IPS DF 4.7 (cell line): ENCODE measurements around the gene DCDC2C.

Experiments
- DNase-seq: peaks from one replicate; pipeline ENCODE4 v3.0.0-alpha.2; 2013; ENCODE audit warnings: low spot score; ENCODE audit errors: extremely low read depth

DCDC2C gene

DNA sequence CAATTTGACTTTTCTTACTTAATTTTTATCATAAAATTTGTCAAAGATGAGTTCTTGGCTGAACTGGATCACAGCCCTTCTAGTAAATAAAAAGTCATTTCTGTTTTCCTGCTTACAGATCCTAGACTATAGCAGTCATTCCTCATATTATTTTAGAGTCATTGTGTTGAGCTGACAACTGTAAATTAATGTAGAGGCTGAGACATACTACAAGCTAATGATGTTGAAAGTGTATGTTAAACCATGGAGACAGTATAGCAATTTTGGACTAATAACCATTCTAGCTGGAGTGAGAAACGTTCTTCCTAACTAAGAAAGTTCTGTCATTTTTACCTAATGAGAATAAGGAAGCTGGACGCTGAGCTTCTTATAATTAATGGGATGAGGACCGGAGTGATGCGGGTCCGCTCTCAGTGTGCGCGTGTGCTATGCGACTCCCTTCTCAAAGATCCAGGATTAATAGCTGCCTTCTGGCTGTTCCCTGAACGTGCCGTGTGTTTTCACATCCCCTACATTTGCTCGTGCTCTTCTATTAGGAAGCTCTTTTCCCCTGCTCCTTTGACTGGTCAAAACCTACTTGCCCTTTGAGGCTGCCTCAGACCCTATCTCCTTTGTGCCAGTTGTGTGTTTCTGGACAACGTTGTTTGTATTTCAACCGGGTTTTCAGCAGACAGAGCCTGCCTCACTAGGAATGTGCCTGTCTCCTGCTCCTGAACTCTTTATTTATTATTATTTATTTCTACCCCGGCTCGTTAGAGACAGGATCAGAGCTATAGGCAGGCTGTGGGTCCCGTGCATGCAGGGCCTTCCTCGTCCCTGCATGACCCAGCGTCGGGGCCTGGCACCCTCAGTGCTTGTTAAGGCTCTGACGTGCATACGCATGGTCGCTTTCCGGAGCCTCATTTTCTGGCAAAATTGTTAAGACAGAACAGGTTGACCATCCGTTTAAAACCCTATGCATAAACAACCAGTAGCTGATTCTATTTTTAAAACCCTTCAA lies 182.6 kb downstream of the DCDC2C start:
- no peak for DNase-seq

DNA sequence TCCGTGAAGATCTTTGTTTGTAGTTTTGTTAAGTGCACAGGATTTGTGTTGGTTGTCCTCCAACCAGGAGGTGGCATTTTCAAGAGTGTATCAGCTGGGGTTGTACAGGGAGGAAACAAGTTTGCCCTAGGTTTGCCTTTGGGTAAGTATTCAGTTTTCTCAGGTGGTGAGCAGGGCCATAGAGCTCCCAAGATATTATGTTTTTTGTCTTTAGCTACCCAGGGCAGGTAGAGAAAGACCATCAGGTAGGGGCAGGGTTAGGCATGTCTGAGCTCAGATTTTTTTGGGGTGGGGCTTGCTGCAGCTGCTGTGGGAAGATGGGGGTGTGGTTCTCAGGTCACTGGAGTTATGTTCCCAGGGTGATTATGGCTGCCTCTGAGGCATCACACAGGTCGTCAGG lies 191.6 kb downstream of the DCDC2C start:
- no peak for DNase-seq
